HepG2 (cell line): ENCODE data around the gene SEMA5B.

ENCODE experiments used
- ASH2L ChIP-seq: fragments of 300-600, 200-600 bp; sonication (generic); IDR thresholded peaks from 2 replicates; pipeline ENCODE4 v1.7.0; 2017; ENCODE audit warnings: low read depth, mild to moderate bottlenecking, moderate library complexity, mixed read lengths, low read length; ENCODE audit not compliant: insufficient read length
- CENPX ChIP-seq: sonication (generic); formaldehyde crosslinking; IDR thresholded peaks from 2 replicates; pipeline ENCODE4 v1.9.0; 2021; ENCODE audit warnings: mild to moderate bottlenecking, missing genetic modification reagents, moderate library complexity
- CTCF ChIP-seq: sonication (generic); formaldehyde crosslinking; IDR thresholded peaks from 2 replicates; pipeline ENCODE4 v1.5.0; 2020; ENCODE audit warnings: mild to moderate bottlenecking, missing genetic modification reagents, moderate library complexity
- FOXP4 ChIP-seq: sonication (generic); formaldehyde crosslinking; IDR thresholded peaks from 2 replicates; pipeline ENCODE4 v1.4.0; 2020; ENCODE audit warnings: missing genetic modification reagents
- PBX3 ChIP-seq: sonication (generic); formaldehyde crosslinking; IDR thresholded peaks from 2 replicates; pipeline ENCODE4 v1.8.1; 2023; ENCODE audit warnings: missing genetic modification reagents, inconsistent platforms, borderline replicate concordance
- SP1 ChIP-seq, 2 experiments: fragments of 450-650 bp in 1 of 2; sonication (generic) in 1 of 2; formaldehyde crosslinking in 1 of 2; IDR thresholded peaks; 2 replicates each; pipeline versions ENCODE4 v1.4.0 to v1.6.1; 2016 to 2020; ENCODE audit warnings: missing genetic modification reagents in 1 of 2
- STAG1 ChIP-seq: sonication (generic); formaldehyde crosslinking; IDR thresholded peaks from 2 replicates; pipeline ENCODE4 v1.4.0; 2020; ENCODE audit warnings: missing genetic modification reagents
- ZBTB46 ChIP-seq: sonication (generic); formaldehyde crosslinking; IDR thresholded peaks from 2 replicates; pipeline ENCODE4 v1.4.0; 2020; ENCODE audit warnings: mild to moderate bottlenecking, missing genetic modification reagents, borderline replicate concordance
- ZBTB8A ChIP-seq: sonication (generic); formaldehyde crosslinking; IDR thresholded peaks from 2 replicates; pipeline ENCODE4 v1.4.0; 2020; ENCODE audit warnings: mild to moderate bottlenecking, low read depth, missing genetic modification reagents, borderline replicate concordance
- ZNF274 ChIP-seq: sonication (generic); formaldehyde crosslinking; IDR thresholded peaks from 2 replicates; pipeline ENCODE4 v1.5.1; 2020; ENCODE audit warnings: mild to moderate bottlenecking, missing genetic modification reagents

- TF ChIP-seq SP1 (IDR thresholded peaks at IDR 0.05), result no peak
- TF ChIP-seq SP1 (CRISPR knock-in tag; IDR thresholded peaks at IDR 0.05), result no peak
- TF ChIP-seq CTCF, result no peak
- no peak for TF ChIP-seq CENPX
- no peak for TF ChIP-seq FOXP4 (CRISPR knock-in tag)
- TF ChIP-seq ZNF274, result no peak
- no peak for TF ChIP-seq ZBTB8A
- no peak for TF ChIP-seq PBX3
- TF ChIP-seq ASH2L, result no peak
- no peak for TF ChIP-seq ZBTB46 (CRISPR knock-in tag)
- TF ChIP-seq STAG1 (CRISPR knock-in tag), result no peak
These were observed 103.5 kb downstream of the SEMA5B start for GRCh38 chr3:122924056-122924455.
